Stimulated activated naive CD4-positive, alpha-beta T cell treated with Interleukin-2 at 50 U/mL for 16 hours (primary cell): ENCODE results near the gene TEX19.
"Not testable (repeated sequence)": the region's sequence is repeated elsewhere in the genome, so short reads cannot be mapped to it uniquely, and the experiment has no call there.

ENCODE experiments used
- DNase-seq: peaks from one replicate; lab custom pipeline; 2025; lab: John Stamatoyannopoulos, UW

Gene TEX19

DNA sequence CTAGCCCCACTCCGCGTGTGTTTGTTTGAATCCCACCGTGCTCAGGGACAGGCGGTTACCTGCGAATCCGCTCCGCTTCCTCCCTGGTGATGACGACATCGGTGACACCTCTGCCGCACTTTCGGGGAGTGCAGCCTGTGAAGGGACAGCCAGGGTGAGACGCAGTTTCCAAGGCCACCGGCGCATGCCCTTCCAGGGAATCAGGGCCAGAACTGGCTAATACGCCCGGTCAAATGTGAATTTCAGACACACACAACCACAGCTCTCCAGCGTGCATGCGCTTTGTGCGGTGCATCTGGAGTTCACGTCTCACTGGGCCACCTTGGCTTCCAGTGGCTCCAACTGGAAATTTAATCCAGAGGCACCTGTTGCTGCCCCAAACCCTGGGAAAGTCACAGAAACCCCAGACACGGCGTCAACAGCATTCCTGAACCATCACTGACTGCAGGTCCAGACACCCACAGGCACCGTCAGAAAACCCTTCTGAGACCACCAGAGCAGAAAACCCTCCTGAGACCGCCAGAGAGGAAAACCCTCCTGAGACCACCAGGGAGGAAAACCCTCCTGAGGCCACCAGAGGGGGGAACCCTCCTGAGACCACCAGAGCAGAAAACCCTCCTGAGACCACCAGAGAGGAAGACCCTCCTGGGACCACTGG, 52.5 kb downstream of the TEX19 start:
- DNase-seq: no peak

DNA sequence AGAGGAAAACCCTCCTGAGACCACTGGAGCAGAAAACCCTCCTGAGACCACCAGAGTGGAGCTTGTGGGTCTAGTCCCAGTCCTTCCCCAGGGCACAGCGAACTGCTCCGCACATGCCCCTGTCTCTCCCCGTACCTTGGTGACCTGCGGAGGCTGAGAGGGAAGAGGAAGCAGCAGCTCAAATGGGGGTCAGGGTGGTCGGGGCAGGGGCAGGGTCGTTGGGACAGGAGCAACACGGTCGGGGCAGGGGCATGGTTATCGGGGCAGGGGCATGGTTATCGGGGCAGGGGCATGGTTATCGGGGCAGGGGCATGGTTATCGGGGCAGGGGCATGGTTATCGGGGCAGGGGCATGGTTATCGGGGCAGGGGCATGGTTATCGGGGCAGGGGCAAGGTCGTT, 53.0 kb downstream of the TEX19 start:
- DNase-seq: not testable (repeated sequence)

DNA sequence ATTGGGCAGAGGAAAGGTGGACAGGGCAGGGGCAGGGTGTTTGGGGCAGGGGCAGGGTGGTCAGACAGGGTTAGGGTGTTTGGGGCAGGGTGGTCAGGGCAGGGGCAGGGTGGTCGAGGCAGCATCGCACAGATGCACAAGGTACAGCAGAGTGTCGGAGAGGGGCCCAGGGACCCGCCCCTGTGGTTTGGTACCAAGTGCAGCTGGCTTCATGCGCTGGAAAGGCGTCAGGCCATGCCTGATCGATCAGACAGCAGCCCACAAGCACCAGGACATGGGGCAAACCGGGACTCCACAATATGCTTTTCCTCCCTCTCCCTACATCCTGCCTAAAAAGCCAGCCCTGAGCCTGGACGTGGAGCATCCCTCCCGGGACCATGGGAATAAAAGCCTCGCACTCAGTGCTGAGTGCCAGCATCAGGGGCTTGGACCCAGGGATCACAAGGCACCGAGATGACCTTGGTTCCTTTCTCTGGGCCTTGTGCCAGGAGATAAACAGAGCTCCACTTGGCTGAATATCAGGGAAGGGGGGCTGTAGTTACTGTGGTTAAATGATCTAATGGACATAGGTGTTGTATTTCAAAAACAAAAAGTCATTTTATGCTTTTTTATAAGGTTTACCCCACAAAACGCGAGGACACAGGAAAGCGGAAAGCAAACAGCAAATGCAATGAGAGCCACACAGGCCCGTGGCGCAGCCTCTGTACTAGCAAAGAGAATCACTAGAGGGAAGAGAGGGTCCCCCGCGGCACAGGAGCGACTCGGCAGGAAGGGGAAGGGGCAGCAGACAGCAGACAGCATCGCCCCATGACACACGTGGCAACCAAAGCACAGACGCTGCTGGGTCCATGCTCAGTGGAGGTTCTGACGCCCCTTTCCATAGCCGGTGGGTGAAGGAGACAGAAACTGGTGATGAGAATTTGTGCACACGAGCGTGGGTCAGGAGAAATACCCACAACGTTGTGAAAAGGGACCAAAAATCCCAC, 53.8 kb downstream of the TEX19 start:
- no peak for DNase-seq
